WTC11 (cell line): ENCODE measurements around the gene CLEC16A. TPM values are rescaled to one million over a fixed set of nuclear protein-coding genes. Genes with fewer than 3 reads are reported as not detected.

ENCODE experiments used
- ATAC-seq: fragments of 200-7000 bp; cut with Tn5 transposase; 2 replicates; pipeline ENCODE4 v1.10.0; 2021; ENCODE audit warnings: mild to moderate bottlenecking, moderate library complexity
- CTCF ChIA-PET: fragments of 300-600 bp; sonication (Branson Sonifier 250); formaldehyde crosslinking; loops from one replicate; lab custom pipeline; 2021; ENCODE audit warnings: antibody characterized with exemption; lab: Charles Lee
- POLR2A ChIA-PET: fragments of 350-600 bp; sonication (Branson Sonifier 250); formaldehyde crosslinking; loops from one replicate; lab custom pipeline; 2021; ENCODE audit warnings: antibody characterized with exemption; lab: Charles Lee
- DNase-seq: peaks from one replicate; pipeline ENCODE4 v3.0.0; 2021; ENCODE audit warnings: low spot score
- H3K27ac Mint-ChIP-seq: 2 replicates; pipeline ENCODE4 v1.8.0; 2021; ENCODE audit warnings: mixed read lengths
- H3K27me3 Mint-ChIP-seq: 2 replicates; pipeline ENCODE4 v1.8.0; 2021; ENCODE audit warnings: low read depth, mild to moderate bottlenecking, moderate library complexity, mixed read lengths
- H3K36me3 Mint-ChIP-seq: 2 replicates; pipeline ENCODE4 v1.8.0; 2021; ENCODE audit warnings: mixed read lengths
- H3K4me1 Mint-ChIP-seq: 2 replicates; pipeline ENCODE4 v1.8.0; 2022; ENCODE audit warnings: mixed read lengths
- H3K4me3 Mint-ChIP-seq: 2 replicates; pipeline ENCODE4 v1.8.0; 2021; ENCODE audit warnings: mild to moderate bottlenecking, moderate library complexity, mixed read lengths
- H3K9me3 Mint-ChIP-seq: 2 replicates; pipeline ENCODE4 v1.8.0; 2021; ENCODE audit warnings: mixed read lengths
- ATF1 ChIP-seq: sonication (generic); formaldehyde crosslinking; IDR thresholded peaks from 2 replicates; pipeline ENCODE4 v1.8.1; 2023; ENCODE audit warnings: mild to moderate bottlenecking, moderate library complexity, missing genetic modification reagents
- CREB1 ChIP-seq: sonication (generic); formaldehyde crosslinking; IDR thresholded peaks from 2 replicates; pipeline ENCODE4 v1.8.0; 2023; ENCODE audit warnings: mild to moderate bottlenecking, missing genetic modification reagents
- CREM ChIP-seq: sonication (generic); formaldehyde crosslinking; IDR thresholded peaks from 2 replicates; pipeline ENCODE4 v1.8.1; 2022; ENCODE audit warnings: mild to moderate bottlenecking, missing genetic modification reagents, moderate library complexity
- FOXJ3 ChIP-seq: sonication (generic); formaldehyde crosslinking; IDR thresholded peaks from 2 replicates; pipeline ENCODE4 v1.9.0; 2021; ENCODE audit warnings: missing genetic modification reagents, mild to moderate bottlenecking, borderline replicate concordance
- GRHL2 ChIP-seq: fragments of 250-450 bp; sonication (Bioruptor Pico); IDR thresholded peaks from 2 replicates; pipeline ENCODE4 v1.8.0; 2022; ENCODE audit warnings: mild to moderate bottlenecking, moderate library complexity; ENCODE audit not compliant: insufficient replicate concordance, severe bottlenecking
- NFE2L1 ChIP-seq: sonication (generic); formaldehyde crosslinking; IDR thresholded peaks from 2 replicates; pipeline ENCODE4 v1.8.1; 2023; ENCODE audit warnings: missing genetic modification reagents
- NR2C2 ChIP-seq: sonication (generic); formaldehyde crosslinking; IDR thresholded peaks from 2 replicates; pipeline ENCODE4 v1.8.0; 2022; ENCODE audit warnings: mild to moderate bottlenecking, missing genetic modification reagents
- PRRX2 ChIP-seq: fragments of 250-450 bp; sonication (Bioruptor Pico); IDR thresholded peaks from 2 replicates; pipeline ENCODE4 v1.8.0; 2021; ENCODE audit warnings: mild to moderate bottlenecking
- TEAD1 ChIP-seq: sonication (generic); formaldehyde crosslinking; IDR thresholded peaks from 2 replicates; pipeline ENCODE4 v1.8.0; 2022; ENCODE audit warnings: mild to moderate bottlenecking, missing genetic modification reagents
- ZNF232 ChIP-seq: sonication (generic); formaldehyde crosslinking; IDR thresholded peaks from 2 replicates; pipeline ENCODE4 v1.8.0; 2022; ENCODE audit warnings: mild to moderate bottlenecking, missing genetic modification reagents
- ZNF423 ChIP-seq: fragments of 250-450 bp; sonication (Bioruptor Pico); IDR thresholded peaks from 2 replicates; pipeline ENCODE4 v2.1.2; 2022; ENCODE audit warnings: mild to moderate bottlenecking, moderate library complexity
- total RNA-seq: library from RNA; stranded (reverse); gene quantifications from 3 replicates; pipeline ENCODE4 v1.2.3, GENCODE V29; 2021
- TF ChIP-seq, protein P1 (sequence below): sonication (generic); formaldehyde crosslinking; IDR thresholded peaks from 2 replicates; pipeline ENCODE4 v1.8.1; 2022; ENCODE audit warnings: low read depth, mild to moderate bottlenecking, moderate library complexity, missing genetic modification reagents, borderline replicate concordance
- TF ChIP-seq, protein P2 (sequence below): fragments of 250-450 bp; sonication (Bioruptor Pico); conservative IDR thresholded peaks from 2 replicates; pipeline ENCODE4 v1.9.0; 2021; ENCODE audit warnings: mild to moderate bottlenecking
- TF ChIP-seq, protein P3 (sequence below): fragments of 250-450 bp; sonication (Bioruptor Pico); IDR thresholded peaks from 2 replicates; pipeline ENCODE4 v1.9.0; 2021; ENCODE audit warnings: mild to moderate bottlenecking
- TF ChIP-seq, protein P4 (sequence below): fragments of 250-450 bp; sonication (Bioruptor Pico); IDR thresholded peaks from 2 replicates; pipeline ENCODE4 v1.9.0; 2021; ENCODE audit warnings: mild to moderate bottlenecking, borderline replicate concordance
- TF ChIP-seq, protein P5 (sequence below): sonication (generic); formaldehyde crosslinking; IDR thresholded peaks from 2 replicates; pipeline ENCODE4 v1.8.1; 2023; ENCODE audit warnings: mild to moderate bottlenecking, missing genetic modification reagents, borderline replicate concordance

Gene CLEC16A
- total RNA-seq, 1 experiment from 2014 or later: 14.4 TPM

DNA sequence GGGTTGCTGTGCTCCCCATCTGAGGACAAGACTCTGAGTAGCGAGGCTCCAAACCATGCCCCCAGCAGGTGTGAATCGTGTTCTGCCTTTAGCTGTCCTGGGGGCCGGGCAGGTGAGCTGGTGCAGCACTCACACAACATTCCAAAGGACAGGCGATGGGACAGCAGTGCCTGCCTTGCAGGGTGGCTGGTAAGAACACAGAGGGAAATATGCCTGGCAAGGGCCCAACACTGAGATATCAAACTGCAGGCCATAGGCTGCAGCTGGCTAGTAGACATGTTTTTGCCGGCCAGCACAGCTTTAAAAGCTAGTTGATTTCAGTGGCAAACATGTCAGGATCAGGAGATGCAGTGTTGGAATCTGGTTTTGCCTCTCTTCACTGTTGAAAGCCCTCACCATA lies 23.6 kb downstream of the CLEC16A start (continued):
- TF ChIP-seq, protein P1, sequence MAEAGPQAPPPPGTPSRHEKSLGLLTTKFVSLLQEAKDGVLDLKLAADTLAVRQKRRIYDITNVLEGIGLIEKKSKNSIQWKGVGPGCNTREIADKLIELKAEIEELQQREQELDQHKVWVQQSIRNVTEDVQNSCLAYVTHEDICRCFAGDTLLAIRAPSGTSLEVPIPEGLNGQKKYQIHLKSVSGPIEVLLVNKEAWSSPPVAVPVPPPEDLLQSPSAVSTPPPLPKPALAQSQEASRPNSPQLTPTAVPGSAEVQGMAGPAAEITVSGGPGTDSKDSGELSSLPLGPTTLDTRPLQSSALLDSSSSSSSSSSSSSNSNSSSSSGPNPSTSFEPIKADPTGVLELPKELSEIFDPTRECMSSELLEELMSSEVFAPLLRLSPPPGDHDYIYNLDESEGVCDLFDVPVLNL (CRISPR knock-in tag): no peak
- TF ChIP-seq TEAD1 (CRISPR knock-in tag) (no peak), NR2C2 (no peak), CREB1 (CRISPR knock-in tag) (no peak), ZNF423 (CRISPR knock-in tag) (no peak), NFE2L1 (no peak), ZNF232 (no peak), ATF1 (CRISPR knock-in tag) (no peak), PRRX2 (CRISPR knock-in tag) (no peak)
- TF ChIP-seq, protein P2, sequence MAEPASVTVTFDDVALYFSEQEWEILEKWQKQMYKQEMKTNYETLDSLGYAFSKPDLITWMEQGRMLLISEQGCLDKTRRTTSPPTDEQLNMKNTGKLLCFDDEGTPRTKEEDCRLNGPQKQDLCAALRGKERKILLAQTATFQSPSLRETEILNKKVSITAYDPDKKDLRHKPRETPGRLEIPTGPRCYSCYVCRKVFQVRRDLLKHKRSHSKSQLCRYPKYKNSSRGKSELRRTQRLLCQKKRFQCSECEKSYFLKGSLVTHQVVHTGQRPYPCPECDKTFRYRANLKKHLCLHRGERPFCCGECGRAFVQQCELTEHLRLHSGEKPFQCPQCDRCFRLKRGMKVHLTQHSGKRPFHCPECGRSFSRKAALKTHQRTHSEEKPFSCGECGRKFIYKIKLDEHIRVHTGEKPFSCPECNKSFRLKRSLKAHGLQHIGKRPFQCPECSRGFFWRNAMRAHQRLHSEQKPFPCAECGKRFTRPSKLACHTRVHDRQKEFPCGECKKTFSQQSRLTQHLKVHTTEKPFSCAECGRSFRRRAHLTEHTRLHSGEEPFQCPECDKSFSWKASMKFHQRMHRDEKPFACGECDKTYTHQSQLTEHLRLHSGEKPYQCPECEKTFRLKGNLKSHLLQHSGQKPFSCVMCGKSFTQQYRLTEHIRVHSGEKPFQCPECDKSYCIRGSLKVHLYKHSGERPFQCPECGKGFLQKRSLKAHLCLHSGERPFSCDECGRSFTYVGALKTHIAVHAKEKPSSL (CRISPR knock-in tag): no peak
- TF ChIP-seq, protein P3, sequence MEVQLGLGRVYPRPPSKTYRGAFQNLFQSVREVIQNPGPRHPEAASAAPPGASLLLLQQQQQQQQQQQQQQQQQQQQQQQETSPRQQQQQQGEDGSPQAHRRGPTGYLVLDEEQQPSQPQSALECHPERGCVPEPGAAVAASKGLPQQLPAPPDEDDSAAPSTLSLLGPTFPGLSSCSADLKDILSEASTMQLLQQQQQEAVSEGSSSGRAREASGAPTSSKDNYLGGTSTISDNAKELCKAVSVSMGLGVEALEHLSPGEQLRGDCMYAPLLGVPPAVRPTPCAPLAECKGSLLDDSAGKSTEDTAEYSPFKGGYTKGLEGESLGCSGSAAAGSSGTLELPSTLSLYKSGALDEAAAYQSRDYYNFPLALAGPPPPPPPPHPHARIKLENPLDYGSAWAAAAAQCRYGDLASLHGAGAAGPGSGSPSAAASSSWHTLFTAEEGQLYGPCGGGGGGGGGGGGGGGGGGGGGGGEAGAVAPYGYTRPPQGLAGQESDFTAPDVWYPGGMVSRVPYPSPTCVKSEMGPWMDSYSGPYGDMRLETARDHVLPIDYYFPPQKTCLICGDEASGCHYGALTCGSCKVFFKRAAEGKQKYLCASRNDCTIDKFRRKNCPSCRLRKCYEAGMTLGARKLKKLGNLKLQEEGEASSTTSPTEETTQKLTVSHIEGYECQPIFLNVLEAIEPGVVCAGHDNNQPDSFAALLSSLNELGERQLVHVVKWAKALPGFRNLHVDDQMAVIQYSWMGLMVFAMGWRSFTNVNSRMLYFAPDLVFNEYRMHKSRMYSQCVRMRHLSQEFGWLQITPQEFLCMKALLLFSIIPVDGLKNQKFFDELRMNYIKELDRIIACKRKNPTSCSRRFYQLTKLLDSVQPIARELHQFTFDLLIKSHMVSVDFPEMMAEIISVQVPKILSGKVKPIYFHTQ (CRISPR knock-in tag): no peak

DNA sequence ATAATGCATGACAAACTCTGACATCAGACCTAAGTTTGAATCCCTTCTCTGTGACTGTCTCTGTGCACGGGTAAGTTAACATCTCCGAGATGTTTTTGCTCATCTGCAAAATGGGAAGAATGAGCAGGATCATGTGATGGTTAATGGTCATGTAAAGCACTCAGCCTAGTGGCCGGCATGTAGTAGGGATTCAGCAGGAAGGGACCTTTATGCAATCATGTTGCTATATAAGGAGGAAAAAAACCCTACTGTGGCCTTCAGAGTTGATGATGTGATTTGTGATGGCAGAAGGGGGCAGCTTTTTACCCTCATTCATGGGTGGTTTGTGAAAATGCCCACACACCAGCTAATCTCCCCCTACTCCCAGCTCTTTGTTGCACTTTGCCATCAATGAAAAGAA lies 24.1 kb downstream of the CLEC16A start:
- H3K36me3 Mint-ChIP-seq: no peaks in the 10 kb centered on the region; the same call in 1 of the 2 replicates
- H3K9me3 Mint-ChIP-seq: no peaks in the 10 kb centered on the region
- no peak overlapping the region for H3K4me3 Mint-ChIP-seq
- peak overlapping the region; percentile 73; the same call in 1 of the 2 replicates for H3K27ac Mint-ChIP-seq
- ATAC-seq: no peak
- no peaks in the 10 kb centered on the region for H3K27me3 Mint-ChIP-seq
- TF ChIP-seq FOXJ3 (CRISPR knock-in tag) (no peak), CREM (CRISPR knock-in tag) (no peak), TEAD1 (CRISPR knock-in tag) (no peak), GRHL2 (CRISPR knock-in tag) (no peak)
- TF ChIP-seq, protein P4, sequence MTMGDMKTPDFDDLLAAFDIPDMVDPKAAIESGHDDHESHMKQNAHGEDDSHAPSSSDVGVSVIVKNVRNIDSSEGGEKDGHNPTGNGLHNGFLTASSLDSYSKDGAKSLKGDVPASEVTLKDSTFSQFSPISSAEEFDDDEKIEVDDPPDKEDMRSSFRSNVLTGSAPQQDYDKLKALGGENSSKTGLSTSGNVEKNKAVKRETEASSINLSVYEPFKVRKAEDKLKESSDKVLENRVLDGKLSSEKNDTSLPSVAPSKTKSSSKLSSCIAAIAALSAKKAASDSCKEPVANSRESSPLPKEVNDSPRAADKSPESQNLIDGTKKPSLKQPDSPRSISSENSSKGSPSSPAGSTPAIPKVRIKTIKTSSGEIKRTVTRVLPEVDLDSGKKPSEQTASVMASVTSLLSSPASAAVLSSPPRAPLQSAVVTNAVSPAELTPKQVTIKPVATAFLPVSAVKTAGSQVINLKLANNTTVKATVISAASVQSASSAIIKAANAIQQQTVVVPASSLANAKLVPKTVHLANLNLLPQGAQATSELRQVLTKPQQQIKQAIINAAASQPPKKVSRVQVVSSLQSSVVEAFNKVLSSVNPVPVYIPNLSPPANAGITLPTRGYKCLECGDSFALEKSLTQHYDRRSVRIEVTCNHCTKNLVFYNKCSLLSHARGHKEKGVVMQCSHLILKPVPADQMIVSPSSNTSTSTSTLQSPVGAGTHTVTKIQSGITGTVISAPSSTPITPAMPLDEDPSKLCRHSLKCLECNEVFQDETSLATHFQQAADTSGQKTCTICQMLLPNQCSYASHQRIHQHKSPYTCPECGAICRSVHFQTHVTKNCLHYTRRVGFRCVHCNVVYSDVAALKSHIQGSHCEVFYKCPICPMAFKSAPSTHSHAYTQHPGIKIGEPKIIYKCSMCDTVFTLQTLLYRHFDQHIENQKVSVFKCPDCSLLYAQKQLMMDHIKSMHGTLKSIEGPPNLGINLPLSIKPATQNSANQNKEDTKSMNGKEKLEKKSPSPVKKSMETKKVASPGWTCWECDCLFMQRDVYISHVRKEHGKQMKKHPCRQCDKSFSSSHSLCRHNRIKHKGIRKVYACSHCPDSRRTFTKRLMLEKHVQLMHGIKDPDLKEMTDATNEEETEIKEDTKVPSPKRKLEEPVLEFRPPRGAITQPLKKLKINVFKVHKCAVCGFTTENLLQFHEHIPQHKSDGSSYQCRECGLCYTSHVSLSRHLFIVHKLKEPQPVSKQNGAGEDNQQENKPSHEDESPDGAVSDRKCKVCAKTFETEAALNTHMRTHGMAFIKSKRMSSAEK (CRISPR knock-in tag): no peak
- TF ChIP-seq, protein P5, sequence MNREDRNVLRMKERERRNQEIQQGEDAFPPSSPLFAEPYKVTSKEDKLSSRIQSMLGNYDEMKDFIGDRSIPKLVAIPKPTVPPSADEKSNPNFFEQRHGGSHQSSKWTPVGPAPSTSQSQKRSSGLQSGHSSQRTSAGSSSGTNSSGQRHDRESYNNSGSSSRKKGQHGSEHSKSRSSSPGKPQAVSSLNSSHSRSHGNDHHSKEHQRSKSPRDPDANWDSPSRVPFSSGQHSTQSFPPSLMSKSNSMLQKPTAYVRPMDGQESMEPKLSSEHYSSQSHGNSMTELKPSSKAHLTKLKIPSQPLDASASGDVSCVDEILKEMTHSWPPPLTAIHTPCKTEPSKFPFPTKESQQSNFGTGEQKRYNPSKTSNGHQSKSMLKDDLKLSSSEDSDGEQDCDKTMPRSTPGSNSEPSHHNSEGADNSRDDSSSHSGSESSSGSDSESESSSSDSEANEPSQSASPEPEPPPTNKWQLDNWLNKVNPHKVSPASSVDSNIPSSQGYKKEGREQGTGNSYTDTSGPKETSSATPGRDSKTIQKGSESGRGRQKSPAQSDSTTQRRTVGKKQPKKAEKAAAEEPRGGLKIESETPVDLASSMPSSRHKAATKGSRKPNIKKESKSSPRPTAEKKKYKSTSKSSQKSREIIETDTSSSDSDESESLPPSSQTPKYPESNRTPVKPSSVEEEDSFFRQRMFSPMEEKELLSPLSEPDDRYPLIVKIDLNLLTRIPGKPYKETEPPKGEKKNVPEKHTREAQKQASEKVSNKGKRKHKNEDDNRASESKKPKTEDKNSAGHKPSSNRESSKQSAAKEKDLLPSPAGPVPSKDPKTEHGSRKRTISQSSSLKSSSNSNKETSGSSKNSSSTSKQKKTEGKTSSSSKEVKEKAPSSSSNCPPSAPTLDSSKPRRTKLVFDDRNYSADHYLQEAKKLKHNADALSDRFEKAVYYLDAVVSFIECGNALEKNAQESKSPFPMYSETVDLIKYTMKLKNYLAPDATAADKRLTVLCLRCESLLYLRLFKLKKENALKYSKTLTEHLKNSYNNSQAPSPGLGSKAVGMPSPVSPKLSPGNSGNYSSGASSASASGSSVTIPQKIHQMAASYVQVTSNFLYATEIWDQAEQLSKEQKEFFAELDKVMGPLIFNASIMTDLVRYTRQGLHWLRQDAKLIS (CRISPR knock-in tag): no peak
- no peak for DNase-seq
- H3K4me1 Mint-ChIP-seq: peaks cover 9% of the 10 kb centered on the region
- ChIA-PET POLR2A (interaction anchor here (1.3 kb wide), 1 partner anchor 97 kb away, joined by 3 read pairs; no protein-coding TSS in a partner anchor), CTCF (interaction anchor here (0.6 to 2.8 kb wide), 5 partner anchors 15 to 418 kb away, joined by 3 to 17 read pairs (median 4); partner anchors contain the start of gene SOCS1)
